Measurements from ENCODE around the gene PRTFDC1. TPM values are rescaled to one million over a fixed set of nuclear protein-coding genes. Genes with fewer than 3 reads are reported as not detected.

The PRTFDC1 gene
- total and polyA plus RNA-seq, 2 donors: 6.1 to 9.1 TPM

GRCh38 chr10:24866604-24867583 lies 85.5 kb downstream of the PRTFDC1 start:
- H3K9me3 ChIP-seq (ENCODE audit: control insufficient read depth in 2 of 2, insufficient read depth in 1 of 2, low read length in 1 of 2): no peaks in the 10 kb centered on the region
- no peak overlapping the region for H3K4me3 ChIP-seq (ENCODE audit: low read length in 2 of 2)
- WGBS: 73% methylated on average over 7 of the region's 7 CpGs
- no peaks in the 10 kb centered on the region for H3K4me1 ChIP-seq (ENCODE audit: control insufficient read depth in 2 of 2, insufficient read depth in 2 of 2, low read length in 2 of 2)
- DNase-seq (ENCODE audit: low read depth in 6 of 9, low spot score in 9 of 9): no peak
- H3K27ac ChIP-seq (ENCODE audit: low read depth in 1 of 2, low read length in 1 of 2): no peak overlapping the region
- no peaks in the 10 kb centered on the region for H3K27me3 ChIP-seq (ENCODE audit: control insufficient read depth in 2 of 2, insufficient read depth in 1 of 2, low read length in 1 of 2)
- H3K36me3 ChIP-seq (ENCODE audit: control insufficient read depth in 2 of 2, insufficient read depth in 2 of 2, low read length in 1 of 2): no peaks in the 10 kb centered on the region

GRCh38 chr10:24865783-24866182 lies 86.6 kb downstream of the PRTFDC1 start:
- no peaks in the 10 kb centered on the region for H3K9me3 ChIP-seq (ENCODE audit: control insufficient read depth in 2 of 2, insufficient read depth in 1 of 2, low read length in 1 of 2)
- H3K4me1 ChIP-seq (ENCODE audit: control insufficient read depth in 2 of 2, insufficient read depth in 2 of 2, low read length in 2 of 2): no peaks in the 10 kb centered on the region
- H3K4me3 ChIP-seq (ENCODE audit: low read length in 2 of 2): no peak overlapping the region
- H3K36me3 ChIP-seq (ENCODE audit: control insufficient read depth in 2 of 2, insufficient read depth in 2 of 2, low read length in 1 of 2): no peaks in the 10 kb centered on the region
- no peak overlapping the region for H3K27ac ChIP-seq (ENCODE audit: low read depth in 1 of 2, low read length in 1 of 2)
- 98% methylated on average over 3 of the region's 3 CpGs for WGBS
- DNase-seq (ENCODE audit: low read depth in 6 of 9, low spot score in 9 of 9): no peak
- H3K27me3 ChIP-seq (ENCODE audit: control insufficient read depth in 2 of 2, insufficient read depth in 1 of 2, low read length in 1 of 2): no peaks in the 10 kb centered on the region

GRCh38 chr10:24862589-24862988 lies 89.8 kb downstream of the PRTFDC1 start:
- no peak overlapping the region for H3K4me3 ChIP-seq (ENCODE audit: low read length in 2 of 2)
- 93% methylated on average over 3 of the region's 3 CpGs for WGBS
- H3K36me3 ChIP-seq (ENCODE audit: control insufficient read depth in 2 of 2, insufficient read depth in 2 of 2, low read length in 1 of 2): no peaks in the 10 kb centered on the region
- no peak overlapping the region for H3K27ac ChIP-seq (ENCODE audit: low read depth in 1 of 2, low read length in 1 of 2)
- no peaks in the 10 kb centered on the region for H3K9me3 ChIP-seq (ENCODE audit: control insufficient read depth in 2 of 2, insufficient read depth in 1 of 2, low read length in 1 of 2)
- no peaks in the 10 kb centered on the region for H3K4me1 ChIP-seq (ENCODE audit: control insufficient read depth in 2 of 2, insufficient read depth in 2 of 2, low read length in 2 of 2)
- no peaks in the 10 kb centered on the region for H3K27me3 ChIP-seq (ENCODE audit: control insufficient read depth in 2 of 2, insufficient read depth in 1 of 2, low read length in 1 of 2)
- no peak for DNase-seq (ENCODE audit: low read depth in 6 of 9, low spot score in 9 of 9)

GRCh38 chr10:24858288-24859270 lies 93.8 kb downstream of the PRTFDC1 start:
- no peaks in the 10 kb centered on the region for H3K27me3 ChIP-seq (ENCODE audit: control insufficient read depth in 2 of 2, insufficient read depth in 1 of 2, low read length in 1 of 2)
- no peak overlapping the region for H3K4me3 ChIP-seq (ENCODE audit: low read length in 2 of 2)
- H3K4me1 ChIP-seq (ENCODE audit: control insufficient read depth in 2 of 2, insufficient read depth in 2 of 2, low read length in 2 of 2): no peaks in the 10 kb centered on the region
- DNase-seq (ENCODE audit: low read depth in 6 of 9, low spot score in 9 of 9): no peak
- no peaks in the 10 kb centered on the region for H3K9me3 ChIP-seq (ENCODE audit: control insufficient read depth in 2 of 2, insufficient read depth in 1 of 2, low read length in 1 of 2)
- WGBS: 94% methylated on average over 10 of the region's 10 CpGs
- H3K36me3 ChIP-seq (ENCODE audit: control insufficient read depth in 2 of 2, insufficient read depth in 2 of 2, low read length in 1 of 2): no peaks in the 10 kb centered on the region
- H3K27ac ChIP-seq (ENCODE audit: low read depth in 1 of 2, low read length in 1 of 2): no peak overlapping the region

- Histone ChIP-seq H3K4me3 (ENCODE audit: low read length in 2 of 2) (no peak overlapping the region), H3K27ac (ENCODE audit: low read depth in 1 of 2, low read length in 1 of 2) (no peak overlapping the region), H3K27me3 (ENCODE audit: control insufficient read depth in 2 of 2, insufficient read depth in 1 of 2, low read length in 1 of 2) (no peaks in the 10 kb centered on the region), H3K4me1 (ENCODE audit: control insufficient read depth in 2 of 2, insufficient read depth in 2 of 2, low read length in 2 of 2) (no peaks in the 10 kb centered on the region), H3K9me3 (ENCODE audit: control insufficient read depth in 2 of 2, insufficient read depth in 1 of 2, low read length in 1 of 2) (no peaks in the 10 kb centered on the region), H3K36me3 (ENCODE audit: control insufficient read depth in 2 of 2, insufficient read depth in 2 of 2, low read length in 1 of 2) (no peaks in the 10 kb centered on the region)
- no peak for DNase-seq (ENCODE audit: low read depth in 6 of 9, low spot score in 9 of 9)
- WGBS: 96% methylated on average over 8 of the region's 8 CpGs
These were observed 95.2 kb downstream of the PRTFDC1 start for GRCh38 chr10:24857031-24857725.

GRCh38 chr10:24854256-24854655 lies 98.2 kb downstream of the PRTFDC1 start:
- 94% methylated on average over 6 of the region's 6 CpGs for WGBS
- H3K4me1 ChIP-seq (ENCODE audit: control insufficient read depth in 2 of 2, insufficient read depth in 2 of 2, low read length in 2 of 2): no peaks in the 10 kb centered on the region
- no peak overlapping the region for H3K27ac ChIP-seq (ENCODE audit: low read depth in 1 of 2, low read length in 1 of 2)
- no peaks in the 10 kb centered on the region for H3K36me3 ChIP-seq (ENCODE audit: control insufficient read depth in 2 of 2, insufficient read depth in 2 of 2, low read length in 1 of 2)
- DNase-seq (ENCODE audit: low read depth in 6 of 9, low spot score in 9 of 9): no peak
- H3K27me3 ChIP-seq (ENCODE audit: control insufficient read depth in 2 of 2, insufficient read depth in 1 of 2, low read length in 1 of 2): no peaks in the 10 kb centered on the region
- H3K4me3 ChIP-seq (ENCODE audit: low read length in 2 of 2): no peak overlapping the region
- no peaks in the 10 kb centered on the region for H3K9me3 ChIP-seq (ENCODE audit: control insufficient read depth in 2 of 2, insufficient read depth in 1 of 2, low read length in 1 of 2)

- Histone ChIP-seq H3K27me3 (ENCODE audit: control insufficient read depth in 2 of 2, insufficient read depth in 1 of 2, low read length in 1 of 2) (no peaks in the 10 kb centered on the region), H3K36me3 (ENCODE audit: control insufficient read depth in 2 of 2, insufficient read depth in 2 of 2, low read length in 1 of 2) (no peaks in the 10 kb centered on the region), H3K4me1 (ENCODE audit: control insufficient read depth in 2 of 2, insufficient read depth in 2 of 2, low read length in 2 of 2) (no peaks in the 10 kb centered on the region), H3K9me3 (ENCODE audit: control insufficient read depth in 2 of 2, insufficient read depth in 1 of 2, low read length in 1 of 2) (no peaks in the 10 kb centered on the region), H3K27ac (ENCODE audit: low read depth in 1 of 2, low read length in 1 of 2) (no peak overlapping the region), H3K4me3 (ENCODE audit: low read length in 2 of 2) (no peak overlapping the region)
- DNase-seq (ENCODE audit: low read depth in 6 of 9, low spot score in 9 of 9): no peak
These were observed 98.7 kb downstream of the PRTFDC1 start for GRCh38 chr10:24853661-24854060.

GRCh38 chr10:24851629-24852028 lies 100.8 kb downstream of the PRTFDC1 start:
- no peaks in the 10 kb centered on the region for H3K9me3 ChIP-seq (ENCODE audit: control insufficient read depth in 2 of 2, insufficient read depth in 1 of 2, low read length in 1 of 2)
- H3K27me3 ChIP-seq (ENCODE audit: control insufficient read depth in 2 of 2, insufficient read depth in 1 of 2, low read length in 1 of 2): no peaks in the 10 kb centered on the region
- peak in 7 of 9 donors; percentile 11 to 59 (median 30) for DNase-seq (ENCODE audit: low read depth in 6 of 9, low spot score in 9 of 9)
- peak overlapping the region; percentile 65 to 72 for H3K27ac ChIP-seq (ENCODE audit: low read depth in 1 of 2, low read length in 1 of 2)
- H3K4me3 ChIP-seq (ENCODE audit: low read length in 2 of 2): no peak overlapping the region
- H3K36me3 ChIP-seq (ENCODE audit: control insufficient read depth in 2 of 2, insufficient read depth in 2 of 2, low read length in 1 of 2): no peaks in the 10 kb centered on the region
- 84% methylated on average over 11 of the region's 11 CpGs for WGBS
- H3K4me1 ChIP-seq (ENCODE audit: control insufficient read depth in 2 of 2, insufficient read depth in 2 of 2, low read length in 2 of 2): no peaks in the 10 kb centered on the region

All from thymus (tissue), 11 donors.